HG02642 (cell line): ENCODE measurements around the gene SPPL2B.

ENCODE experiments used
- ATAC-seq: cut with Tn5 transposase; IDR thresholded peaks from one replicate; pipeline ENCODE4 v1.9.1; 2021; ENCODE audit warnings: mild to moderate bottlenecking; ENCODE audit not compliant: unreplicated experiment, poor library complexity

SPPL2B gene

DNA sequence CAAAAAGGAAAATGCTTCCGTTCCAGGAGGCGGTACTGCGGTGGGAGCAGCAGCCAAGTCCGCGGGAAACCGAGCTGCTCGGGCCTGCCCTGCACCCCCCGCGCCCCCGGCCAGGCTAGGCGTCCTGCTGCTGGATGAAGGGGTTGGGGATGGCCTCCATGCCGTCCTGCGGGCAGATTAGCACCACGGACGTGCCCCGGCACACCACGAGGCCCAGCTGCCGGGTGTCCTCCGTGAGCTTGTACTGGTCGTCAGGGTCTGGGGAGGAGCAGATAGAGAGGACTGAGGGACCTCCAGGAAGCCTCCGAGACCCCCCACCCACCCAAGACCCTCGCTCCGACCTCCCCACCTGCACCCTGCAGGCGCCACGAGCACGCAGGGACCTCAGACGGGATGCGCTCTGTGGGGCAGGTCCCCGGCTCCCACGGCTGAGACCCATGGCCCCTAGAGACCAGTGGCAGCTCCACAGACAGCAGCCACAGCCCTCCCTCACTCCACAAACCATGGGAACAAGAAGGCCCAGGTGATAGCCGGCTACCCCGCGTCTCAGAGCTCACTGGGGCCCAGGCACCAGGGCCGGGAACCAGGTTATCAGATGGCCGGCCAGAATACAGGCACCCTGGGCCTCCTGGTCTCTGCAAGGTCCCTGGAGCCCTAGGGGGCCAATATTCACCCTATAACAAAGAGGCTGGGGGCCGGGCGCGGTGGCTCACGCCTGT, 6.8 kb upstream of the SPPL2B start:
- no peak for ATAC-seq

DNA sequence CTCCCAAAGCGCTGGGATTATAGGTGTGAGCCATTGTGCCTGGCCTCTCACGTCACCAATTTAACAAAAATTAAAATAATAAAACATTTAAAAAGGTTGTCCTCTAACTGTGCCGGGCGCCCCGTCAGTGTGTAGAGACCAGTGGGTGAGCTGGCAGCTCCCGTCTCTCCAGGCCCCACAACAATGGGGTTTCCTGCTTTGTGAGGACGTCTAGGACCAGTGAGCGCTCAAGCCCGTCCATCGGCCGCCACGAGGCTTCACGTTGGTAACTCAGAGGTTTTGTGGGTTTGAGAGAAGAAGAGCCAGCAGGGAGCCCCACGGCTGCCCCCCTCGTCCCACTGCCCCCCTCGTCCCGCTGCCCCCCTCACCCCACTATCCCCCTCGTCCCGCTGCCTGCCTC, 4.8 kb upstream of the SPPL2B start:
- ATAC-seq, result no peak

DNA sequence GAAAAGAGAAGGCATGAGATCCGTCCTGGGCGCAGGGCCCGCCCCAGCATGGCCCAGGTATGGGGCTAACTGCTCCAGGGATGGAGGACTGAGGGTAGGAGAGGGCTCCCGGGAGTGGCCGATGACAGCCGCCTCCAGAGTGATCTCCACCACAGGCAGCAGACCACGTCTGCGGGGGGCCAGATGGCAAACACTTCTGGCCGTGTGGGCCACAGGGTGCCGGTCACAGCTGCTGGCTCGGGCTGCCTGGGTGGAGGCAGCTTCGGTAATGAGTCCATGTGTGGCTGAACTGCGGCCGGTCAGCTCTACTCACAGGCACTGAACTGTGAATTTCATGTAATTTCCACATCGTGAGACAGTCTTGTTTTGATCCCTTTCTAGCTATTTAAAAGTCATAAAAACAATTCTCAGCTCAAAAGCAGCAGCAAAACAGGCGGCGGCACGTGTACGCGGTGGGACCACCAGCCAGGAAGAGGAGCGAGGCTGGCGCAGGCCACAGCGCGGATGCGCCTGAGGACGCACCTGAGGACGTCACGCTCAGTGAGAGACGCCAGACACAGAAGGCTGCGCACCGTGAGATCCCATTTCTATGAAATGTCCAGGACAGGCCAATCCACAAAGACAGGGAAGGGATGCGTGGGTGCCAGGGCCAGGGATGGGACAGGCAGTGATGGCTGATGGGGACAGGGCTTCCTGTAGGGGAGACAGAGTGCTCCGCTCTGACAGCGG, 4.1 kb upstream of the SPPL2B start:
- no peak for ATAC-seq

DNA sequence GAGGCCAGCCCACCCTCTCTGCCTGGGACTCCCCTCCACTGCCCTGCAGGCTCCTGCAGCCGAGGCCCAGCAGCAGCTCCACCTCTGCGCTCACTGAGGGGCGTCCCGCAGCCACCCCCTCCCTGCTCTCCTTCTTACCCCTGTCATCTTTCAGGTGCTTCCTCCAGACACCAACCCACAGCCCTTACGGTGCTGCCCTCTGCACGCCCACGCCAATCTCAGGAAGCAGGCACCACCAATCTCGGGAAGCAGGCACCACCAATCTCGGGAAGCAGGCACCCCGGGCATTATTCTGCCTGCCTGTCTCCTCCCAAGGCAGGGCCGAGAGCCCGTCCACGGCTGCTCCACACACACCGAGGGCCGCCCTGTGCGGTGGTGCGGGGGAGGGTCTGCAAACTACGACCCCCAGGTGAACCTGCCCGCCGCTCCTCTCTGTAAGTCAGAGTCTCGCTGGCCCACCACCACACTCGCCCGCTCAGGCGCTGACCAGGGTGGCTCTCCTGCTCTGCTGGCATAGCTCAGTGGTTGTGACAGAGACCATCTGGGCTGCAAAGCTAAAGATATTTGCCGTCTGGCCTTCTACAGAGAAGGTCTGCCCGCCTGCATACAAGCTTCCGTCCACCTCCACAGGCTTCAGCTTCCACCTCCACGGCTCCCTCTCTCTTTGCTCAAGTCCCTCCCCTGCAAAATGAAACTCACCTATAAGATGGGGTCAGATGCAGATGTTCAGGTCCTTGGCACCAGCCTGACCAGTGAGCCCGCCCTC, 3.0 kb upstream of the SPPL2B start:
- ATAC-seq, result no peak

DNA sequence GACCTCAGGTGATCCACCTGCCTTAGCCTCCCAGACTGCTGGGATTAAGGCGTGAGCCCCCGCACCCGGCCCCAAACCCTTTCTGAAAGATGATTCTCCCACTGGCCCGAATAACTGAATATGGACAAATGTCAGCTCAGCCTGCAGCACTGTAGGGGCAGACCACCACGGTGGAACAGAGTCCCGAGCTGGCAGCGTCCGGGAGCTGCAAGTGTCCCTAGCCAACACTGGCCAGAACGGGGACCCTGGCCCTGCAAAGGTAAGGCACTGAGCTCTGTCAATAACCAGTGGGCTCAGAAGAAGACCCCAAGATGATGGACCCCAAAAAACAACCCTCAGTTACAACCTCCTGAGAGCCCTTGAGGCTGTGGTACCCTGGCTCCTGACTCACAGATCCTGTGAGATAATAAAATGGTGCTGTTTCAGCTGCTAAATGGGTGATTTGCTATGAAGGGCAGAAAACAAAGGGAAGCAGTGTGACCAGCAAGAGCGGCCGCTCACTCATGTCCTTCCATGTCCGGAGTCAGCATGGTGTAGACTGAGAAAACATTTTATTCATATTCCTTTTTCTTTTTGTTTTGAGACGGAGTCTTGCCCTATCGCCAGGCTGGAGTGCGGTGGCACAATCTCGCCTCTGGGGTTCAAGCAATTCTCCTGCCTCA, 1.7 kb upstream of the SPPL2B start:
- ATAC-seq, result no peak

DNA sequence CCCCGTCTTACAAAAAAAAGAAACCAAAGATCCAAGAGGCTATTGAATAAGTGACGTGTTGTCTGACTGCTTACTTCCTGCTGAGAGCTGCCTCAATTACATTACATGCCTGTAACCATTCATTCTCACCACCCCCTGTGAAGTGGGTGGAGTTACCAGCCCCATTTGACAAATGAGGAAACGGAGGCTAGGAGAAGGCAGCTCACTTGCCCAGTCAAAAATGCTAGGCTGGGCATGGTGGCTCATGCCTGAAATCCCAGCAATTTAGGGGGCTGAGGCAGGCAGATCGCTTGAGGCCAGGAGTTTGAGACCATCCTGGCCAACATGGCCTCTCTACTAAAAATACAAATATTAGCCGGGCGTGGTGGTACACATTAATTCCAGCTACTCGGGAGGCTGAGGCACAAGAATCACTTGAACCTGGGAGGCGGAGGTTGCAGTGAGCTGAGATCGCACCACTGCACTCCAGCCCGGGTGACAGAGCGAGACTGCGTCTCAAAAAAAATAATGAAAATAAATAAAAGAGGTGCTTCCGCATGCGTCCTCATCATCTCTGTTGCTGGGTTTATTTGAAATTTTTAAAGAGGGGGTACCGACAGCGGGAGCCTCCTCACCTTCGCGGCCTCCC, 597 bp upstream of the SPPL2B start:
- ATAC-seq, result no peak

DNA sequence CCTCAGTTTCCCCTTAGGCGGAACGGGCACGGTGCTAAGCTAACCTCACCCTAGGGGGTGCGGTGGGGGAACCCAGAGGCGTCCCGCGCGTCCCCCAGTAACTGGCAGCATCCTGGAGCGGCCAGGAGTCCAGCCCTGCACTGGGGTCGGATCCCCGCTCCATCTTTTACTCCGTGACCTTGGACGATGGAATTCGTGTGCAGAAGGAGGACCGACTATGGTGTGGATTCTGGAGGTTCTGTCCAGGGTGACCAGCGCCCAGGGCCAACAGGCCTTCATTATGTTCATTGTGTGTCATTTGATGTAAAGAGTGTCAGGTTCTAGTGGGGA, 630 bp downstream of the SPPL2B start:
- no peak for ATAC-seq

DNA sequence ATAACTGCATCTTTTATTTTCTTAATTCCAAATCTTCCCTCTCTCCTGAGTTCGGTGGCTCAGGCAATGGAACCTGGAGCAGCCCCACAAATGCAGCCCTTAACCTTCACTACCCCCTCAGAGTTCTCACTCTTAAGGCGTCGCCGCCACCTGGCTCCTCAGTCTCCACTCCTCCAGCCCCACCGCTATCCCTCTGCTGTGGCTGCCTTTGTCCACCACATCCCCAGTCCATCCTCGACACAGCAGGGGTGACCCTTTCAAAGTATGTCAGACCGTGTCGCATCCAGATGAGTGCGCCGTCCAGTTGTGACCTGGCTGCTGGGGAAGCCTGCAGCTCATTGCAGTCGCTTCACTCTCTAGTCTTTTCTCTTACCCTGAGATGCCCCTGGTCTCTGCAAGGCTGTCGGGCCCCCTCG, 1.0 kb downstream of the SPPL2B start:
- ATAC-seq, result no peak

DNA sequence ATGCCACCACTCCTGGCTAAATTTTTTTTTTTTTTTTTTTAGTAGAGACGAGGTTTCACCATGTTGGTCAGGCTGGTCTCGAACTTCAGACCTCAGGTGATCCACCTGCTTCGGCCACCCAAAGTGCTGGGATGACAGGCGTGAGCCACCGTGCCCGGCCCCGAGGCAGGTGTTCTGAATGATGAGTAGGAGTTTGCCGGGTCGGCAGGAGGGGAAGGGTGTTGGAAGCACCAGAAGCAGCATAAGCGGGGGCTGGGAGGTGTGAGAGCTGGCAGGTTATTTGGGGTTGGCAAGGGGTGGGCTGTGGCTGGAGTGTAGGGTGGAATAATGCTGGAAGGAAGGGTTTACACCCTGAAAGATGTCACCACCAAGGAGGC, 1.8 kb downstream of the SPPL2B start:
- ATAC-seq, result no peak

DNA sequence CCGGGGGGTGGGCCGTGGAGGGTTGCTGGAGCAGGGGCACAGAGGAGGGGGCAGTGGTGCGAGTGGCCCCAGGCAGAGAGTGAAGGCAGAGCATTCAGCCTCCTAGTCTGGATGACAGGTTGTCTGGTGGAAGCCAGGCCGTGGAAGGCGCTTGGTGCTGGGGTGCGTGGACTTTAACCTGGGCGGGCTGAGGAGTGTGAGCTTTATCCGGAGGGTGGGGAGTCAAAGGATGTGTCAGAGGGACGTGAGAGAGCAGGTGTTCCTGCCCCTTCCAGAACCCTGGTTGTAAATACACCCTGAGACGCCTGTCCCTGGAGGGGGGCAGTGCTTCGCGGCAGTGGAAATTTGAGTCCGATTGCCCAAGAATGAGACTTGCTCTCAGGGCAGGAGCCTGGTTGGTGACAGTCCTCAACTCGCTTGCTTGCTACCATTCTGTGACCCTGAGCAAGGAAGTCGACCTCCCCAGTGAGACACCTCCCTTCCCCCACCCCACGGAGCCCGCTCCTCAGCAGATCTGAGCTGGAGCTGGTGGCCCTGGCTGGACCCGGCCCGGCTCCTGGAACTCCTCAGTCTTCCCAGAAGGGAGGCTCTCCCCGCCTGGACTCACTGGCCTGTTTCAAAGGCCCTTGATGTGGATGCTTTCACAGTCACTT, 2.3 kb downstream of the SPPL2B start:
- ATAC-seq, result no peak

DNA sequence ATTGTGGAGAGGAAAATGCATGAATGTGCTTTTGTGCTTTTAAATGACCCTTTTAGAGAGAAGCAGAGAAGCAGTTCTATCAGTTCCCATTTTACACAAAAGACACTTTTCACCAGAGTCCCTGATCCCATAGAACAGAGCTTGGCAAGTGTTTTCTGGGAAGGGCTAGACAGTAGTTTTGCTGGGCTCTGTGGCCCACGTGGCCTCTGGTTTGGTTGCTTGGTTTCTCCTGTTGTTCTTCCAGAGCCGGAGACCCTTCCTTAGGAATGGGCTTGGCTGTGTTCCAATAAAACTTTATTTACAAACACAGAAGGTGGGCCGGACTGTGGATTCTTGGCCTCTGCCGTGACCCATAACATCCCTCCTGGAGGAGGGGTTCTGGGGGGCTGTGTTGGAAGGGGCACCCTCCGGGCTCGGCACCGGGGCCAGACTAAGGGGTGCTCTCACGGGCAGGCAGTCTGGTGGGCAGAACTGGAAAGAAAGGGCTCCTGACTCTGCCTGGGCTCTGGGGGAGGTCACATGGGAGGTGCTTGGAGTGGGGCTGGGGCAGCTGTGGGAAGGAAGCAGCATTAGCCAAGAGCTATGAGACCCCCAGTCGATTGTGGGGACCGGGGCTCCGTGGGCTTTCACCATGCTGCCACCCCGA, 3.2 kb downstream of the SPPL2B start:
- no peak for ATAC-seq

DNA sequence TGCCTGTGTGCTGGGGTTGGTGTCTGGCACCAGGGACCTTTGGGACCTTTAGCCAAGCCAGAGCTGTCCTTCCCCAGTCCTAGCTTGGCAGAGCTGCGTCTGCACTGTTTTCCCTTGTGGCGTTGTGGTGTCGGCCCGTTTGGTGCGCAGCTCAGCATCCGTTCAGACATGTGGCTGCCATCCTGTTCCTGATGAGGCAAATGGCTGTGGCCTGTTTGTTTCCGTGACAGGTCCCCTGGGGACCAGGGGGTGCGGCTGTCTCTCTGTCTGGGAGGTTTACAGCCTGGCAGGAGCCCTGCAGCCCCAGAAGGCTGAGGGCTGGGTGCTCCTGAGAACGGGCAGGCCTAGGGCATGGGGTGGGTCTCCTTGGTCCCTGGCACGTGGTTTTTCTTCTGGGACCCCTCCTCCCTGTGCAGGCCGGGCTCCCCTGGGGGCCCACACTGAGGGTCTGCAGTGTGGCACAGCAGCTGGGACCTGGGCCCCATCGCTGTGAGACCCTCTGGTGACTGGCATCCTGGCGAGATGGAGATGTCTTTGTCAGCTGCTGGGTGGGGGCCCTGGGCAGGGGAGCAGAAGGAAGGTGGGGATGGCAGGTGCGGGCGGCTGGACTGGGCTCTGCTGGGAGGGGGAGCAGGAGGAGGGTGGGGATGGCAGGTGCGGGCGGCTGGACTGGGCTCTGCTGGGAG, 4.0 kb downstream of the SPPL2B start:
- no peak for ATAC-seq

DNA sequence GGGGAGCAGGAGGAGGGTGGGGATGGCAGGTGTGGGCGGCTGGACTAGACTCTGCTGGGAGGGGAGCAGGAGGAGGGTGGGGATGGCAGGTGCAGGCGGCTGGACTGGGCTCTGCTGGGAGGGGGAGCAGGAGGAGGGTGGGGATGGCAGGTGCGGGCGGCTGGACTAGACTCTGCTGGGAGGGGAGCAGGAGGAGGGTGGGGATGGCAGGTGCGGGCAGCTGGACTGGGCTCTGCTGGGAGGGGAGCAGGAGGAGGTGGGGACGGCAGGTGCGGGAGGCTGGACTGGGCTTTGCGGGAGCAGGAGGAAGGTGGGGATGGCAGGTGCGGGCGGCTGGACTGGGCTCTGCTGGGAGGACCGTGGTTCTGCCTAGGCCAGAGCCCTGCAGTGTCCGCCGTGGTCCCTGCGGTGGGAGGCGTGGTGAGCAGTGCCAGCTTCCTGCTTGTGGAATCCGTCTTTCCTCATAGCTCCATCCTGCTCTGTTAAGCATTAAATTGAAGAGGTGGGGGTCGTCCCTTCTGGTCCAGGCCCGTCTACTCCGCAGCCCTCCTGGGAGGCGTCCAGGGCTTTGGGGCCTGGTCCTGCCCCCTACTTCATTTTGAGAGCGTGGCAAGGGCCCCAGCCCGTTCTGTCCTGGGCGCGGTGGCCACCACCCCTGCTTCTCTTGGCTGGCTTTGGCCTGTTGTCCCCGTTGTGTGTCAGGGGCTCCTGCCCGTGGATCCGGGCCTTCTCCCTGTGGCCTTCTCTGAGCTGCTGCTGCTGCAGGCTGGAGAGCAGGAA, 4.7 kb downstream of the SPPL2B start:
- ATAC-seq, result no peak

DNA sequence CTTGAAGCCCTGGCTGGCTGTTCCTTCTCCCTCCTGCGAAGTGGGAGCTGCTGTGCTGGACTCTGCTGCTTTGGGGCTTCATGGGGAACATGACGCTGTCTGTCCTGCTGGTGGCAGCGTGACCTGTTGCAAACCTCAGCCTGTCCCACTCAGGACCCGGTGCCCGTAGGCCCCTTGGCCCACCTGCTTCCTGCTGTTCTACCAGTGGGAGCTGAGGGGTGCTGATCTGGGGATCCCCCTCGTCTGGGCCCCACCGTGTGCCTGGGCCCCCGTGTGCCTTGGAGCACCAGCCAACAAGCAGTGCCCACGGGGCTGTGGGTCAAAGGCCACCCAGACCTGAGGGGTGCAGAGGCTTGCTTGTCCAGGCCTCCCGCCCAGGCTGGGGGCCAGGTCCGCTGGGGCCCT, 5.3 kb downstream of the SPPL2B start:
- ATAC-seq, result no peak

DNA sequence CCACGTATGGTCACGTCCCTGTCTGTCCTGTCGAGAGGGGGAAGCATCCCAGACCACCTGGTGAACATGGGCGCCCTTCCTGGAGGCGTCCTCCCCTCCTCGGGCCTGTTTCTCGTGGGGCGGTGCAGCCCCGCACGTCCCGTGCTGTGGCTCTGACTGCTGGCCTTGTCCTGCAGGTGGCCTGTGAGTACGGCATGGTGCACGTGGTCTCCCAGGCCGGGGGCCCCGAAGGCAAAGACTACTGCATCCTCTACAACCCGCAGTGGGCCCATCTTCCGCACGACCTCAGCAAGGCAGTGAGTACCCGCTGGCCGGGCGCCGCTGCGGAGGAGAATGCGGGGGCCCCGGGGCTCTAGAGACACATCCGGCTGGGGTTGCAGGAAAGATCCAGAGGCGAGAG, 5.9 kb downstream of the SPPL2B start:
- ATAC-seq, result no peak

DNA sequence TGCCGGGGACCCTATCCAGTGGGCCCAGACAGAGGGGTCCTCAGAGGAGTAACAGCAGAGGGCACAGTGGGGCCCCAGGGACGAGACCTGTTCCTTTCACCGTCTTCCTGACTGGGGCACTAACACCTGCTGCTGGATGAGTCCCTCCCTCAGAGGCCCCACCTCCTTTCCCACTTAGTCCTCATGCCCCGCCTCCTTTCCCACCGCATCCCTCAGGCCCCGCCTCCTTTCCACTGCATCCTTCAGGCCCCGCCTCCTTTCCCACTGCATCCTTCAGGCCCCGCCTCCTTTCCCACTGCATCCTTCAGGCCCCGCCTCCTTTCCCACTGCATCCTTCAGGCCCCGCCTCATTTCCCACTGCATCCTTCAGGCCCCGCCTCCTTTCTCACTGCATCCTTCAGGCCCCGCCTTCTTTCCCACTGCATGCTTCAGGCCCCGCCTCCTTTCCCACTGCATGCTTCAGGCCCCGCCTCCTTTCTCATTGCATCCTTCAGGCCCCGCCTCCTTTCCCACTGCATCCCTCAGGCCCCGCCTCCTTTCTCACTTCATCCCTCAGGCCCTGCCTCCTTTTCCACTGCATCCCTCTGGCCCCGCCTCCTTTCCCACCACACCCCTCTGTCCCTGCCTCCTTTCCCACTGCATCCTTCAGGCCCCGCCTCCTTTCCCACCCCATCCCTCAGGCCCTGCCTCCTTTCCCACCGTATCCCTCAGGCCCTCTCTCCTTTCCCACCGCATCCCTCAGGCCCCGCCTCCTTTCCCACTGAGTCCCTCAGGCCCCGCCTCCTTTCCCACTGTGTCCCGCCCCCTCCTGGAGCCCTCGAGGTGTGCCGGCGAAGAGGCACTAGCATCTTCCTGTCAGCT, 6.7 kb downstream of the SPPL2B start:
- no peak for ATAC-seq

DNA sequence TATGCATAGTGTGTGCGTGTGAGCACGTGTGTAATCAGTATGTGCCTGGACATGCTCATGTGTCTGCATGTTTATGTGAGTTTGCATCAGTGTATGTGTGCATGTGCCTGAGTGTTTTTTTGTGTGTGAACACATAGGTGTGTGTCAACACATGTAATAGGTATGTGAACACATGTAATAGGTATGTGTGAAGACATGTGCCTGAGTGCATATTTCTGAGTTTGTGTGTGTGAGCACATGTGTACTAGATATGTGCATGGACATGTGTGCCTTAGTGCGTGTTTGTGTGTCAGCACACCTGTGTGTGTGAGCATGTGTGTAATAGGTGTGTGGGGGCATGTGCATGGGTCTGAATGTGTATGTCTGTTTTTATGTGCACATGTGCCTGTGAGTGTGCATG, 7.4 kb downstream of the SPPL2B start:
- ATAC-seq, result no peak
